VCaP (cell line): ENCODE data around the gene SLC2A4.
"Not testable (repeated sequence)": the region's sequence is repeated elsewhere in the genome, so short reads cannot be mapped to it uniquely, and the experiment has no call there.

Source experiments
- H3K27ac ChIP-seq: fragments of 450-650 bp; 2 replicates; pipeline ENCODE4 v1.5.1; 2017
- TF ChIP-seq, protein P1 (sequence below): fragments of 450-650 bp; conservative IDR thresholded peaks from 2 replicates; pipeline ENCODE4 v1.5.1; 2017; ENCODE audit warnings: mild to moderate bottlenecking, moderate library complexity

Gene SLC2A4

GRCh38 chr17:7329374-7329996 lies 48.0 kb downstream of the SLC2A4 start:
- H3K27ac ChIP-seq = peak overlapping the region; percentile 74

DNA sequence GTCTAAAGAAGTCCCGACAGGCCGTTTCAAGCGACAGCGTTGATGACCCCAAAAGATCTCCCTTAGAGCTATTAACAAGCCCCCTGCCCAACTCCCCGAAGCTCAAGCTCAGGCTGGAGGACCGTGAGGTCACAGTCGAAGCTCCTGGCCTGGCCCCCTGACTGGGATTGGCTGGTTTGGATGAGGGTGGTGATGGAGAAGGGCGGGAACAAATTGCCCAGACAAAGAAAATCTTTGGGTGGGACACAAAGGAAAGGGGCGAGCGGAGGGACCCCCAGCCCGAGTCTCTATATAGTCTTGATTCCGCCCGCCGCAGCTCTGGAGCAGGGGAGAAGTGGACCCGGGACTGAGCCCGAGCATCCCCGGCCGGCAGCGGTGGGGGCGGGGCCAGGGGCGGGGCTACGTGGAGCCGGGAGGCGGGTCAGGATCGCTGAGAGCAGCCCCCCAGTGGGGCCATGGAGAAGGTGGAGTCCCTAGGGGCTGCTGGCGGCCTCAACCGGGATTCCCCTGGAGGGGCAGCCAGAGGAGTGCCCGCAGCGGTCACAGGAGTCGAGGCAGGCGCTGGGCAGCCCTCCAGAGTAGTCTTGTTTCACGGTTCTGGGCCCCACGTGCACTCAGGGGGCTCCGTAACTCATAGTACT lies 48.6 kb downstream of the SLC2A4 start:
- peak overlapping the region; percentile 74 for H3K27ac ChIP-seq
- TF ChIP-seq, protein P1, sequence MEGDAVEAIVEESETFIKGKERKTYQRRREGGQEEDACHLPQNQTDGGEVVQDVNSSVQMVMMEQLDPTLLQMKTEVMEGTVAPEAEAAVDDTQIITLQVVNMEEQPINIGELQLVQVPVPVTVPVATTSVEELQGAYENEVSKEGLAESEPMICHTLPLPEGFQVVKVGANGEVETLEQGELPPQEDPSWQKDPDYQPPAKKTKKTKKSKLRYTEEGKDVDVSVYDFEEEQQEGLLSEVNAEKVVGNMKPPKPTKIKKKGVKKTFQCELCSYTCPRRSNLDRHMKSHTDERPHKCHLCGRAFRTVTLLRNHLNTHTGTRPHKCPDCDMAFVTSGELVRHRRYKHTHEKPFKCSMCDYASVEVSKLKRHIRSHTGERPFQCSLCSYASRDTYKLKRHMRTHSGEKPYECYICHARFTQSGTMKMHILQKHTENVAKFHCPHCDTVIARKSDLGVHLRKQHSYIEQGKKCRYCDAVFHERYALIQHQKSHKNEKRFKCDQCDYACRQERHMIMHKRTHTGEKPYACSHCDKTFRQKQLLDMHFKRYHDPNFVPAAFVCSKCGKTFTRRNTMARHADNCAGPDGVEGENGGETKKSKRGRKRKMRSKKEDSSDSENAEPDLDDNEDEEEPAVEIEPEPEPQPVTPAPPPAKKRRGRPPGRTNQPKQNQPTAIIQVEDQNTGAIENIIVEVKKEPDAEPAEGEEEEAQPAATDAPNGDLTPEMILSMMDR = no peak

More at GRCh38 chr17:7329374-7329996, 48.0 kb downstream of the SLC2A4 start:
- TF ChIP-seq, protein P1 = no peak

GRCh38 chr17:7330638-7331015 lies 49.1 kb downstream of the SLC2A4 start:
- TF ChIP-seq, protein P1 = no peak
- H3K27ac ChIP-seq = peak overlapping the region; percentile 74

- no peak overlapping the region for H3K27ac ChIP-seq
Observed at GRCh38 chr17:7332111-7332510, 50.6 kb downstream of the SLC2A4 start.

DNA sequence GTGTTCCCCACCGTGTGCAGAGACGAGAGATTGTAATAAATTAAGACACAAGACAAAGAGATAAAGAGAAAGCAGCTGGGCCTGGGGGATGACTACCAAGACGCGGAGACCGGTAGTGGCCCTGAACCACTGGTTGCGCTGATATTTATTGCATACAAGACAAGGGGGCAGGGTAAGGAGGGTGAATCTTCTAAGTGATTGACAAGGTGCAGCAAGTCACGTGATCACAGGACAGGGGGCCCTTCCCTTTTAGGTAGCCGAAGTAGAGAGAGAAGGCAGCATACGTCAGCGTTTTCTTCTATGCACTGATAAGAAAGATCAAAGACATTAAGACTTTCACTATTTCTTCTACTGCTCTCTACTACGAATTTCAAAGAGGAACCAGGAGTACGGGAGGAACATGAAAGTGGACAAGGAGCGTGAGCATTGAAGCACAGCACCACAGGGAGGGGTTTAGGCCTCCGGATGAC lies 51.1 kb downstream of the SLC2A4 start:
- not testable (repeated sequence) for H3K27ac ChIP-seq

More at GRCh38 chr17:7332111-7332510, 50.6 kb downstream of the SLC2A4 start:
- TF ChIP-seq, protein P1 = no peak

DNA sequence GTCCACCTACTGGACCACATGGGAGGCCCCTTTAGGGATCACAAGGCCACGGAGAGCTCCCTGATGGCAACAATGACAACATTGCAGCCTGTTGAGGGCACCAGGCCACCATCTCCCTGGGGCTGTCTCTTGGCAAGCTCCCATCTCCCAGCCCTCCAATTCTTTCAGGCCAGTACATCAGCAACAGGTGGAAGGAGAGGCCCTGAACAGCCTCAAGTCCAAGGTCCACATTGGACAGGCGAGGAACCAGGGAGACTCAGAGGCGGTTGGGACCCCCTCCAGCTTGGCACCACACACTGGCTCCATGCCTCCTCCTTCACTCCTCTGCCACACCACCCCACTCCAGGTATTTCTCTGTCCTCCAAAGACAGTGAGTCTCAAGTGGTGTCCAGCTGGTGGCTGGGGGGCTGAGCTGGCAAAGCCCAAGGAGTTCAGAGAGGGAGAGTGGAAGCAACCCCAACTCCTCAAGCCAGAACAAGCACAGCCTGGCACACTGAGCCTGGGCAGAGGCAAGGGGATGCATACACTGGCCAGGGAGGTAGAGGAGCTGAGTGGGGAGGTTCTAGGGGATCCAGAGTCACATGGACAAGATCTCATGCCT lies 53.5 kb downstream of the SLC2A4 start:
- H3K27ac ChIP-seq = no peak overlapping the region
- TF ChIP-seq, protein P1 = no peak

- not testable (repeated sequence) for H3K27ac ChIP-seq
Observed at GRCh38 chr17:7335765-7336164, 54.2 kb downstream of the SLC2A4 start.

- TF ChIP-seq, protein P1 = no peak
- H3K27ac ChIP-seq = no peak within 1 kb of the TSS
Observed at GRCh38 chr17:7336240-7337175, 55.0 kb downstream of the SLC2A4 start, which contains the start of gene ACAP1. ACAP1 (plus strand) TSS chr17:7336529; CDS start chr17:7336735, 206 bp downstream.

- not testable (repeated sequence) for H3K27ac ChIP-seq
Observed at GRCh38 chr17:7337600-7337999, 56.1 kb downstream of the SLC2A4 start.
